Suprapubic skin (tissue), 4 donors: ENCODE data around the gene GZMM.

Experiments used
- CTCF ChIP-seq, 2 donors: fragments of 200-600 bp in 1 of 2; fragments of 450-650 bp in 1 of 2; sonication (generic) in 1 of 2; IDR thresholded peaks; one replicate each; pipeline ENCODE4 v1.5.1; 2016 to 2019; ENCODE audit warnings: antibody characterized with exemption in 2 of 2, mild to moderate bottlenecking in 1 of 2, moderate library complexity in 1 of 2
- EP300 ChIP-seq: sonication (generic); formaldehyde crosslinking; IDR thresholded peaks from one replicate; pipeline ENCODE4 v1.6.1; 2017; ENCODE audit warnings: antibody characterized with exemption
- POLR2AphosphoS5 ChIP-seq, 3 donors: sonication (generic); formaldehyde crosslinking; IDR thresholded peaks; one replicate each; pipeline ENCODE4 v1.6.1; 2017; ENCODE audit warnings: antibody characterized with exemption in 3 of 3

DNA sequence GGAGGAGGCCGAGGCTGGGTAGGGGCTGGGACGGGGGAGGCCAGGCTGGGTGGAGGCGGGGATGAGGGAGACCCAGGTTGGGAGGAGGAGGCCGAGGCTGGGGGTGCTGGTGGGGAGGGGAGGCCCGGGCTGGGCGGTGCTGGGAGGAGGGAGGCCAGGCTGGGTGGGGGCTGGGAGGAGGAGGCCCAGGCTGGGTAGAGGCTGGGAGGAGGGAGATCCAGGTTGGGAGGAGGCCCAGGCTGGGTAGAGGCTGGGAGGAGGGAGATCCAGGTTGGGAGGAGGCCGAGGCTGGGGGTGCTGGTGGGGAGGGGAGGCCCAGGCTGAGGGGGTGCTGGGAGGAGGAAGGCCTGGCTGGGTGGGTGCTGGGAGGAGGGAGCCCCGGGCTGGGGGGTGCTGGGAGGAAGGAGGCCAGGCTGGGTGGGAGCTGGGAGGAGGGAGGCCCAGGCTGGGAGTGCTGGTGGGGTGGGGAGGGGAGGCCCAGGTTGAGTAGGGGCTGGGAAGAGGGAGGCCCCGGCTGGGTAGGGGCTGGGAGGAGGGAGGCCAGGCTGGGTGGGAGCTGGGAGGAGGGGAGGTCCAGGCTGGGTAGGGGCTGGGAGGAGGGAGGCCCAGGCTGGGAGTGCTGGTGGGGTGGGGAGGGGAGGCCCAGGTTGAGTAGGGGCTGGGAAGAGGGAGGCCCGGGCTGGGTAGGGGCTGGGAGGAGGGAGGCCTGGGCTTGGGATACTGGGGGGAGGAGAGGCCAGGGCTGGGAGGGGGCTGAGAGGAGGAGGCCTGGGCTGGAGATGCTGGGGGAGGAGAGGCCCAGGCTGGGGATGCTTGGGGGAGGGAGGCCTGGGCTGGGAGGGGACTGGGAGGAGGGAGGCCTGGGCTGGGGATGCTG is 25.9 kb upstream of the GZMM start:
- TF ChIP-seq CTCF (IDR thresholded peaks at IDR 0.05) (no peak), POLR2AphosphoS5 (IDR thresholded peaks at IDR 0.05) (no peak), EP300 (no peak)
